Body of pancreas (tissue), 4 donors: ENCODE data around the gene DOK1.

Source experiments
- CTCF ChIP-seq, 7 experiments: fragments of 450-650 bp in 4 of 7; fragments of 200-600 bp in 3 of 7; sonication (generic) in 3 of 7; IDR thresholded peaks; one replicate each; pipeline ENCODE4 v1.5.1; 2016 to 2019; ENCODE audit warnings: antibody characterized with exemption in 7 of 7
- POLR2A ChIP-seq, 3 donors: fragments of 450-650 bp; IDR thresholded peaks; one replicate each; pipeline ENCODE4 v1.6.1; 2016; ENCODE audit warnings: antibody characterized with exemption in 3 of 3, mild to moderate bottlenecking in 2 of 3

- TF ChIP-seq CTCF (IDR thresholded peaks at IDR 0.05): peak in 2 of 7 experiments; percentile 20 to 24
- peak in 2 of 3 donors; percentile 32 to 44 for TF ChIP-seq POLR2A (IDR thresholded peaks at IDR 0.05)
Measured at GRCh38 chr2:74554820-74555531, 456 bp downstream of the DOK1 start.
